Ascending aorta (tissue), 2 donors: ENCODE results near the gene ZNF784. TPM values are rescaled to one million over a fixed set of nuclear protein-coding genes. Genes with fewer than 3 reads are reported as not detected.

ENCODE experiments used
- DNase-seq, 2 donors: peaks; one replicate each; pipeline ENCODE4 v3.0.0-alpha.2; 2019; ENCODE audit warnings: low spot score in 2 of 2
- H3K27ac ChIP-seq, 2 donors: fragments of 200-600 bp; sonication (generic); one replicate each; pipeline ENCODE4 v1.5.1; 2016 to 2017; ENCODE audit warnings: mild to moderate bottlenecking in 1 of 2
- H3K27me3 ChIP-seq: fragments of 200-600 bp; sonication (generic); one replicate; pipeline ENCODE4 v1.5.1; 2017
- H3K36me3 ChIP-seq, 2 donors: fragments of 200-600 bp; sonication (generic); one replicate each; pipeline ENCODE4 v1.5.1; 2016
- H3K4me1 ChIP-seq, 2 donors: fragments of 200-600 bp; sonication (generic); one replicate each; pipeline ENCODE4 v1.5.1; 2016 to 2017; ENCODE audit warnings: mild to moderate bottlenecking in 1 of 2
- H3K4me3 ChIP-seq, 2 donors: fragments of 200-600 bp; sonication (generic); one replicate each; pipeline ENCODE4 v1.5.1; 2016 to 2017; ENCODE audit warnings: mild to moderate bottlenecking in 1 of 2
- H3K9me3 ChIP-seq, 2 donors: fragments of 200-600 bp; sonication (generic); one replicate each; pipeline ENCODE4 v1.5.1; 2016
- CTCF ChIP-seq, 3 experiments: fragments of 200-600 bp in 2 of 3; fragments of 450-650 bp in 1 of 3; sonication (generic) in 2 of 3; IDR thresholded peaks; one replicate each; pipeline ENCODE4 v1.5.1; 2016 to 2019; ENCODE audit warnings: antibody characterized with exemption in 3 of 3, mild to moderate bottlenecking in 1 of 3, moderate library complexity in 1 of 3
- intact Hi-C: fragments of 100-400 bp; cut with DNase I; formaldehyde crosslinking; loops from one replicate; pipeline ENCODE4 v1.15.1; 2023
- total RNA-seq: library from RNA; depleted of rRNA; stranded (reverse); fragments of >200 nt; gene quantifications from one replicate; pipeline ENCODE4 v1.1.0, GENCODE V29; 2016

The ZNF784 gene
- total RNA-seq, 1 donor from 2014 or later = 14.7 TPM

- Histone ChIP-seq H3K36me3 (peaks cover 85 to 90% of the 10 kb centered on the region in 2 donors), H3K9me3 (no peaks in the 10 kb centered on the region), H3K4me3 (no peak overlapping the region), H3K4me1 (no peaks in the 10 kb centered on the region), H3K27ac (no peak overlapping the region), H3K27me3 (no peaks in the 10 kb centered on the region)
- intact Hi-C loops = no loop called here
- DNase-seq = no peak
- no peak for TF ChIP-seq CTCF (IDR thresholded peaks at IDR 0.05)
Measured at GRCh38 chr19:55667006-55667381, 42.6 kb upstream of the ZNF784 start.

GRCh38 chr19:55666343-55667005 is 42.1 kb upstream of the ZNF784 start:
- no peak overlapping the region for H3K27ac ChIP-seq
- peaks cover 90 to 96% of the 10 kb centered on the region in 2 donors for H3K36me3 ChIP-seq
- H3K4me1 ChIP-seq = no peaks in the 10 kb centered on the region
- H3K4me3 ChIP-seq = no peak overlapping the region
- DNase-seq = no peak
- TF ChIP-seq CTCF (IDR thresholded peaks at IDR 0.05) = no peak
- H3K27me3 ChIP-seq = no peaks in the 10 kb centered on the region
- H3K9me3 ChIP-seq = no peaks in the 10 kb centered on the region
- intact Hi-C loops = no loop called here

GRCh38 chr19:55663846-55664536 is 39.6 kb upstream of the ZNF784 start:
- Histone ChIP-seq H3K4me1 (peaks cover 1 to 8% of the 10 kb centered on the region in 2 donors), H3K9me3 (no peaks in the 10 kb centered on the region), H3K27ac (no peak overlapping the region), H3K27me3 (no peaks in the 10 kb centered on the region), H3K4me3 (no peak overlapping the region), H3K36me3 (peaks cover 95 to 97% of the 10 kb centered on the region in 2 donors)
- intact Hi-C loops = no loop called here
- no peak for TF ChIP-seq CTCF (IDR thresholded peaks at IDR 0.05)
- no peak for DNase-seq

GRCh38 chr19:55661826-55662225 is 37.5 kb upstream of the ZNF784 start:
- no peak for DNase-seq
- Histone ChIP-seq H3K27me3 (no peaks in the 10 kb centered on the region), H3K36me3 (peaks cover 73 to 76% of the 10 kb centered on the region in 2 donors), H3K4me3 (no peak overlapping the region), H3K4me1 (peaks cover 13 to 29% of the 10 kb centered on the region in 2 donors), H3K27ac (no peak overlapping the region), H3K9me3 (no peaks in the 10 kb centered on the region)
- TF ChIP-seq CTCF (IDR thresholded peaks at IDR 0.05) = no peak
- intact Hi-C loops = no loop called here

GRCh38 chr19:55660991-55661390 is 36.6 kb upstream of the ZNF784 start:
- TF ChIP-seq CTCF (IDR thresholded peaks at IDR 0.05) = no peak
- no peak for DNase-seq
- H3K27me3 ChIP-seq = no peaks in the 10 kb centered on the region
- H3K9me3 ChIP-seq = no peaks in the 10 kb centered on the region
- no peak overlapping the region for H3K4me3 ChIP-seq
- intact Hi-C loops = no loop called here
- H3K27ac ChIP-seq = no peak overlapping the region
- peaks cover 21 to 38% of the 10 kb centered on the region in 2 donors for H3K4me1 ChIP-seq
- peaks cover 65 to 67% of the 10 kb centered on the region in 2 donors for H3K36me3 ChIP-seq
